HCT116 (cell line): ENCODE results near the gene PLGRKT. TPM values are rescaled to one million over a fixed set of nuclear protein-coding genes. Genes with fewer than 3 reads are reported as not detected.

Source experiments
- ATAC-seq: fragments of 200-7000 bp; cut with Tn5 transposase; 2 replicates; pipeline ENCODE4 v1.9.1; 2020; ENCODE audit warnings: mild to moderate bottlenecking, moderate library complexity
- BruUV-seq: library from RNA; stranded (reverse); fragments of 400-500 nt; replicated peaks from 2 replicates; lab custom pipeline; 2021; lab: Mats Ljungman, UMichigan
- CTCF ChIA-PET: fragments of 300-600 bp; sonication (Branson Sonifier 250); formaldehyde crosslinking; loops from one replicate; lab custom pipeline; 2021; ENCODE audit warnings: antibody characterized with exemption; lab: Charles Lee
- POLR2A ChIA-PET: fragments of 300-600, 350-600 bp; sonication (Branson Sonifier 250); formaldehyde crosslinking; loops from one replicate; lab custom pipeline; 2021; ENCODE audit warnings: antibody characterized with exemption; lab: Charles Lee
- RAD21 ChIA-PET, 2 experiments: fragments of 300-600 bp; sonication (Branson Sonifier 250); formaldehyde crosslinking; loops; one replicate each; lab custom pipeline; 2023; ENCODE audit warnings: low total read pairs in 2 of 2; ENCODE audit not compliant: uncharacterized antibody in 2 of 2, unreplicated experiment in 2 of 2, low non-redundant PET in 1 of 2; lab: Charles Lee
- DNase-seq: peaks from one replicate; pipeline ENCODE4 v3.0.0-alpha.2; 2010; ENCODE audit warnings: low read depth, low spot score
- H2AFZ ChIP-seq: fragments of 200-600 bp; shearing (Covaris generic), sonication (generic); 2 replicates; pipeline ENCODE4 v1.6.1; 2017; ENCODE audit warnings: low read depth, mixed run types, mixed read lengths, antibody characterized with exemption, low read length; ENCODE audit not compliant: poor library complexity, severe bottlenecking
- H3K27ac ChIP-seq: 2 replicates; pipeline ENCODE4 v1.5.1; 2012; ENCODE audit warnings: low read depth, low read length
- H3K27me3 ChIP-seq: fragments of 200-600 bp; sonication (generic); 2 replicates; pipeline ENCODE4 v1.6.1; 2016; ENCODE audit warnings: mixed run types, low read length, mixed read lengths; ENCODE audit not compliant: insufficient read depth
- H3K36me3 ChIP-seq, 2 experiments: fragments of 200-500 bp in 1 of 2; fragments of 200-600 bp in 1 of 2; sonication (Bioruptor generic) in 1 of 2; sonication (generic) in 1 of 2; 2 replicates each; pipeline versions ENCODE4 v1.5.1 to v1.6.1; 2014 to 2016; ENCODE audit warnings: low read length in 2 of 2, inconsistent platforms in 1 of 2, mixed read lengths in 1 of 2, mixed run types in 1 of 2; ENCODE audit not compliant: insufficient read depth in 2 of 2, control insufficient read depth in 1 of 2
- H3K4me1 ChIP-seq, 2 experiments: fragments of 200-600 bp in 1 of 2; sonication (generic) in 1 of 2; 2 replicates each; pipeline versions ENCODE4 v1.5.1 to v1.6.1; 2012 to 2017; ENCODE audit warnings: low read length in 2 of 2, inconsistent platforms in 1 of 2, mild to moderate bottlenecking in 1 of 2, mixed read lengths in 1 of 2, mixed run types in 1 of 2, moderate library complexity in 1 of 2; ENCODE audit not compliant: insufficient read depth in 2 of 2, control insufficient read depth in 1 of 2
- H3K4me2 ChIP-seq: fragments of 200-600 bp; sonication (generic); 2 replicates; pipeline ENCODE4 v1.6.1; 2017; ENCODE audit warnings: mixed run types, low read length, mixed read lengths
- H3K4me3 ChIP-seq, 2 experiments: fragments of 200-600 bp in 1 of 2; sonication (generic) in 1 of 2; replicated peaks in 1 of 2; 2 replicates each; pipeline ENCODE4 v1.5.1; 2011 to 2016; ENCODE audit warnings: low read length in 2 of 2, control low read depth in 1 of 2, low read depth in 1 of 2, mild to moderate bottlenecking in 1 of 2, mixed read lengths in 1 of 2, mixed run types in 1 of 2
- H3K79me2 ChIP-seq: fragments of 200-600 bp; sonication (generic); 2 replicates; pipeline ENCODE4 v1.6.1; 2017; ENCODE audit warnings: mild to moderate bottlenecking, mixed run types, low read length, moderate library complexity, mixed read lengths; ENCODE audit not compliant: insufficient read depth
- H3K9ac ChIP-seq: fragments of 200-600 bp; sonication (generic); 2 replicates; pipeline ENCODE4 v1.6.1; 2016; ENCODE audit warnings: low read length, mixed read lengths
- H3K9me2 ChIP-seq: fragments of 200-600 bp; sonication (generic), shearing (Covaris generic); 2 replicates; pipeline ENCODE4 v1.6.1; 2017; ENCODE audit warnings: mixed run types, mild to moderate bottlenecking, moderate library complexity; ENCODE audit not compliant: insufficient read depth
- H3K9me3 ChIP-seq, 2 experiments: fragments of 200-500 bp in 1 of 2; fragments of 200-600 bp in 1 of 2; sonication (Bioruptor generic) in 1 of 2; sonication (generic) in 1 of 2; 2 replicates each; pipeline ENCODE4 v1.6.1; 2014 to 2017; ENCODE audit warnings: low read length in 2 of 2, mixed read lengths in 2 of 2, inconsistent platforms in 1 of 2, low read depth in 1 of 2, mild to moderate bottlenecking in 1 of 2, mixed run types in 1 of 2, moderate library complexity in 1 of 2; ENCODE audit not compliant: control insufficient read depth in 1 of 2, insufficient read depth in 1 of 2
- H4K20me1 ChIP-seq: fragments of 200-600 bp; sonication (generic), shearing (Covaris generic); 2 replicates; pipeline ENCODE4 v1.6.1; 2017; ENCODE audit warnings: mixed run types, mild to moderate bottlenecking, moderate library complexity; ENCODE audit not compliant: insufficient read depth
- EGR1 ChIP-seq: IDR thresholded peaks from 2 replicates; pipeline ENCODE4 v1.6.1; 2012; ENCODE audit warnings: low read depth
- ELF1 ChIP-seq: IDR thresholded peaks from 2 replicates; pipeline ENCODE4 v1.6.1; 2012; ENCODE audit warnings: low read depth, borderline replicate concordance
- EZH2 ChIP-seq: fragments of 200-600 bp; sonication (generic); IDR thresholded peaks from 2 replicates; pipeline ENCODE4 v1.6.1; 2017; ENCODE audit warnings: antibody characterized with exemption, mixed run types
- EZH2phosphoT487 ChIP-seq: fragments of 200-600 bp; IDR thresholded peaks from 2 replicates; pipeline ENCODE4 v1.6.1; 2018; ENCODE audit warnings: antibody characterized with exemption, borderline replicate concordance
- FOSL1 ChIP-seq: IDR thresholded peaks from 2 replicates; pipeline ENCODE4 v1.6.1; 2012; ENCODE audit warnings: low read depth
- JUND ChIP-seq: IDR thresholded peaks from 2 replicates; pipeline ENCODE4 v1.6.1; 2012
- POLR2A ChIP-seq: IDR thresholded peaks from 2 replicates; pipeline ENCODE4 v1.7.0; 2011; ENCODE audit warnings: borderline replicate concordance; ENCODE audit not compliant: insufficient read depth, insufficient read length; ENCODE audit errors: extremely low read depth
- POLR2AphosphoS5 ChIP-seq: IDR thresholded peaks from 2 replicates; pipeline ENCODE4 v1.6.1; 2011; ENCODE audit warnings: mild to moderate bottlenecking, low read depth, low read length, moderate library complexity
- SIN3A ChIP-seq: IDR thresholded peaks from 2 replicates; pipeline ENCODE4 v1.6.1; 2012; ENCODE audit warnings: low read depth
- SRF ChIP-seq: IDR thresholded peaks from 2 replicates; pipeline ENCODE4 v1.6.1; 2012; ENCODE audit warnings: low read depth
- TCF7L2 ChIP-seq: IDR thresholded peaks from 2 replicates; pipeline ENCODE4 v1.7.0; 2011; ENCODE audit warnings: borderline replicate concordance, inconsistent platforms; ENCODE audit not compliant: insufficient read depth, insufficient read length; ENCODE audit errors: extremely low read depth
- YY1 ChIP-seq: IDR thresholded peaks from 2 replicates; pipeline ENCODE4 v1.6.1; 2011; ENCODE audit warnings: low read length, low read depth, moderate library complexity, mild to moderate bottlenecking; ENCODE audit not compliant: insufficient replicate concordance; ENCODE audit errors: extremely low read depth
- ZFX ChIP-seq: fragments of 450-650 bp; IDR thresholded peaks from 2 replicates; pipeline ENCODE4 v1.6.1; 2017
- intact Hi-C: fragments of 100-400 bp; cut with micrococcal nuclease; formaldehyde crosslinking; loops from 2 replicates; pipeline ENCODE4 v1.10.0; 2022
- total RNA-seq: library from RNA; stranded (reverse); gene quantifications from one replicate; pipeline ENCODE4 v1.2.1, GENCODE V29; 2021; ENCODE audit not compliant: unreplicated experiment
- TF ChIP-seq, protein P1 (sequence below): IDR thresholded peaks from 2 replicates; pipeline ENCODE4 v1.6.1; 2012
- TF ChIP-seq, protein P2 (sequence below): IDR thresholded peaks from 2 replicates; pipeline ENCODE4 v1.6.1; 2012
- TF ChIP-seq, protein P3 (sequence below): IDR thresholded peaks from 2 replicates; pipeline ENCODE4 v1.6.1; 2011; ENCODE audit warnings: mild to moderate bottlenecking, low read length, moderate library complexity; ENCODE audit not compliant: insufficient replicate concordance; ENCODE audit errors: extremely low read depth

Gene PLGRKT
- total RNA-seq, 1 experiment from 2014 or later, result 23.8 TPM

DNA sequence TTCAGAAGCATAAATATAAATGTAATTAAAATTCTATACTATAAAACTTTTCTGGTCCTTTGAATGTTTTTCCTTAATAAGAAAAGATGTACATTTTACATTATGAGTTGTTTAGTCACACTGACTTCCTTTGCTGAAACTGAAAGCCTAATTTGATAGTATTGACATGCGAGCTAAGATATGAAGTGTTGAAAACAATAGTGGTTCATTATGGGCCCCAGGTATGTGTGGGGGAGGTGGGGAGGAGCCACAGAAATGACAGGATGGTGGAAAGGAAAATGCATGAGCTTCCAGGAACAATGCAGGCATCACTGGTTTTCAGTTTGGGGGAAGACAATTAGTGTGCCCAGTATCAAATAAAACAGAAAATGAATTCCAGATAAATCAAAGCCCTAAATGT lies 62.6 kb downstream of the PLGRKT start:
- ChIA-PET RAD21 (no interaction called here), CTCF (no interaction called here), POLR2A (no interaction called here)
- no peaks in the 10 kb centered on the region for H3K36me3 ChIP-seq
- H2AFZ ChIP-seq, result no peak overlapping the region
- H3K27me3 ChIP-seq, result no peaks in the 10 kb centered on the region
- H3K4me2 ChIP-seq, result no peak overlapping the region
- BruUV-seq, result no TSS peak
- no peak for DNase-seq
- H3K79me2 ChIP-seq, result no peaks in the 10 kb centered on the region
- 0 out of 4 replicates have a peak, but pooled peaks cover 0 to 3% of the 10 kb centered on the region in 2 experiments for H3K4me1 ChIP-seq
- H4K20me1 ChIP-seq, result no peaks in the 10 kb centered on the region
- TF ChIP-seq POLR2AphosphoS5 (no peak), ELF1 (no peak), POLR2A (no peak), SRF (no peak), JUND (no peak), ZFX (no peak), SIN3A (no peak), YY1 (no peak), TCF7L2 (no peak), EGR1 (no peak), EZH2phosphoT487 (no peak), EZH2 (no peak), FOSL1 (no peak)
- TF ChIP-seq, protein P1, sequence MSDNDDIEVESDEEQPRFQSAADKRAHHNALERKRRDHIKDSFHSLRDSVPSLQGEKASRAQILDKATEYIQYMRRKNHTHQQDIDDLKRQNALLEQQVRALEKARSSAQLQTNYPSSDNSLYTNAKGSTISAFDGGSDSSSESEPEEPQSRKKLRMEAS, result no peak
- TF ChIP-seq, protein P2, sequence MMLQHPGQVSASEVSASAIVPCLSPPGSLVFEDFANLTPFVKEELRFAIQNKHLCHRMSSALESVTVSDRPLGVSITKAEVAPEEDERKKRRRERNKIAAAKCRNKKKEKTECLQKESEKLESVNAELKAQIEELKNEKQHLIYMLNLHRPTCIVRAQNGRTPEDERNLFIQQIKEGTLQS, result no peak
- TF ChIP-seq, protein P3, sequence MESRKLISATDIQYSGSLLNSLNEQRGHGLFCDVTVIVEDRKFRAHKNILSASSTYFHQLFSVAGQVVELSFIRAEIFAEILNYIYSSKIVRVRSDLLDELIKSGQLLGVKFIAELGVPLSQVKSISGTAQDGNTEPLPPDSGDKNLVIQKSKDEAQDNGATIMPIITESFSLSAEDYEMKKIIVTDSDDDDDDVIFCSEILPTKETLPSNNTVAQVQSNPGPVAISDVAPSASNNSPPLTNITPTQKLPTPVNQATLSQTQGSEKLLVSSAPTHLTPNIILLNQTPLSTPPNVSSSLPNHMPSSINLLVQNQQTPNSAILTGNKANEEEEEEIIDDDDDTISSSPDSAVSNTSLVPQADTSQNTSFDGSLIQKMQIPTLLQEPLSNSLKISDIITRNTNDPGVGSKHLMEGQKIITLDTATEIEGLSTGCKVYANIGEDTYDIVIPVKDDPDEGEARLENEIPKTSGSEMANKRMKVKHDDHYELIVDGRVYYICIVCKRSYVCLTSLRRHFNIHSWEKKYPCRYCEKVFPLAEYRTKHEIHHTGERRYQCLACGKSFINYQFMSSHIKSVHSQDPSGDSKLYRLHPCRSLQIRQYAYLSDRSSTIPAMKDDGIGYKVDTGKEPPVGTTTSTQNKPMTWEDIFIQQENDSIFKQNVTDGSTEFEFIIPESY, result no peak
- H3K9me2 ChIP-seq, result no peaks in the 10 kb centered on the region
- H3K4me3 ChIP-seq, result no peak overlapping the region
- no peaks in the 10 kb centered on the region for H3K9me3 ChIP-seq
- no peak overlapping the region for H3K27ac ChIP-seq
- intact Hi-C loops, result no loop called here
- no peak overlapping the region for H3K9ac ChIP-seq
- ATAC-seq, result no peak
